H1 (cell line): ENCODE measurements around the gene SHCBP1L. TPM values are rescaled to one million over a fixed set of nuclear protein-coding genes. Genes with fewer than 3 reads are reported as not detected.

Source experiments
- CTCF ChIA-PET: fragments of 300-600 bp; sonication (Branson Sonifier 250); formaldehyde crosslinking; loops from one replicate; lab custom pipeline; 2021; ENCODE audit not compliant: partially characterized antibody; lab: Charles Lee
- POLR2A ChIA-PET: fragments of 300-600 bp; sonication (Branson Sonifier 250); formaldehyde crosslinking; loops from one replicate; lab custom pipeline; 2021; ENCODE audit warnings: inconsistent platforms; ENCODE audit not compliant: partially characterized antibody; lab: Charles Lee
- DNase-seq, 2 experiments: peaks; one replicate each; pipeline versions ENCODE4 v3.0.0 to v3.0.0-alpha.2; 2010 to 2022; ENCODE audit warnings: low spot score in 2 of 2, low read depth in 1 of 2, mixed read lengths in 1 of 2
- FAIRE-seq: peaks from 2 replicates; lab custom pipeline; 2011; peaks lifted over from hg19 to GRCh38; lab: Jason Lieb, UNC
- H2AFZ ChIP-seq: 2 replicates; pipeline ENCODE4 v1.8.1; 2012; ENCODE audit warnings: low read length, inconsistent platforms
- H2AK5ac ChIP-seq: 2 replicates; pipeline ENCODE4 v1.6.1; 2013; ENCODE audit warnings: low read depth, low read length
- H2BK120ac ChIP-seq: replicated peaks from 2 replicates; pipeline ENCODE3; 2013; ENCODE audit warnings: low read depth, low read length, inconsistent platforms
- H2BK12ac ChIP-seq: 2 replicates; pipeline ENCODE4 v1.6.1; 2013; ENCODE audit warnings: low read depth, low read length
- H2BK15ac ChIP-seq: 2 replicates; pipeline ENCODE4 v1.6.1; 2013; ENCODE audit warnings: low read length
- H2BK20ac ChIP-seq: 2 replicates; pipeline ENCODE4 v1.6.1; 2013; ENCODE audit warnings: low read length
- H2BK5ac ChIP-seq: 2 replicates; pipeline ENCODE4 v1.6.1; 2013; ENCODE audit warnings: low read depth, low read length
- H3K14ac ChIP-seq: 2 replicates; pipeline ENCODE4 v1.6.1; 2013; ENCODE audit warnings: inconsistent platforms; ENCODE audit not compliant: insufficient read length
- H3K18ac ChIP-seq: 2 replicates; pipeline ENCODE4 v1.6.1; 2013; ENCODE audit warnings: low read length; ENCODE audit errors: extremely low read depth
- H3K23ac ChIP-seq: 2 replicates; pipeline ENCODE4 v1.6.1; 2013; ENCODE audit warnings: inconsistent platforms; ENCODE audit not compliant: insufficient read length
- H3K23me2 ChIP-seq: 2 replicates; pipeline ENCODE4 v1.6.1; 2013; ENCODE audit warnings: low read depth, low read length
- H3K27ac ChIP-seq: 2 replicates; pipeline ENCODE4 v1.6.1; 2011; ENCODE audit warnings: low read depth, low read length, inconsistent platforms
- H3K27me3 ChIP-seq, 4 experiments: replicated peaks in 1 of 4; 1 replicate in 1 of 4; 2 replicates in 3 of 4; pipeline versions ENCODE4 v1.6.1 to v1.8.1; 2011 to 2013; ENCODE audit warnings: low read length in 3 of 4, mild to moderate bottlenecking in 3 of 4, inconsistent platforms in 2 of 4, mixed read lengths in 2 of 4, moderate library complexity in 1 of 4; ENCODE audit not compliant: control insufficient read depth in 3 of 4, insufficient read depth in 3 of 4; ENCODE audit errors: extremely low read depth in 1 of 4
- H3K36me3 ChIP-seq, 4 experiments: 2 replicates each; pipeline versions ENCODE4 v1.6.1 to v1.8.1; 2011 to 2013; ENCODE audit warnings: mild to moderate bottlenecking in 4 of 4, low read length in 3 of 4, moderate library complexity in 2 of 4, control low read depth in 1 of 4, inconsistent platforms in 1 of 4; ENCODE audit not compliant: insufficient read depth in 4 of 4, control insufficient read depth in 2 of 4
- H3K4ac ChIP-seq: replicated peaks from 2 replicates; pipeline ENCODE3; 2013; ENCODE audit warnings: low read length, low read depth, mixed read lengths, inconsistent platforms; ENCODE audit not compliant: insufficient read length
- H3K4me1 ChIP-seq, 4 experiments: replicated peaks in 1 of 4; 1 replicate in 1 of 4; 2 replicates in 3 of 4; pipeline versions ENCODE4 v1.6.1 to v1.8.1; 2011 to 2013; ENCODE audit warnings: low read length in 3 of 4, inconsistent platforms in 2 of 4, mixed read lengths in 1 of 4; ENCODE audit not compliant: insufficient read depth in 4 of 4, control insufficient read depth in 3 of 4
- H3K4me2 ChIP-seq, 2 experiments: 2 replicates each; pipeline versions ENCODE4 v1.6.1 to v1.8.1; 2011 to 2013; ENCODE audit warnings: low read depth in 2 of 2, low read length in 2 of 2, control low read depth in 1 of 2, inconsistent platforms in 1 of 2, mild to moderate bottlenecking in 1 of 2; ENCODE audit not compliant: insufficient read depth in 1 of 2
- H3K4me3 ChIP-seq, 4 experiments: fragments of 200-600, 300-600 bp in 1 of 4; sonication (generic), shearing (Covaris generic), sonication (Bioruptor Twin) in 1 of 4; 2 replicates each; pipeline versions ENCODE4 v1.5.1 to v1.8.1; 2011 to 2016; ENCODE audit warnings: low read length in 4 of 4, low read depth in 3 of 4, control low read depth in 2 of 4, inconsistent platforms in 2 of 4, mild to moderate bottlenecking in 2 of 4, mixed read lengths in 1 of 4, moderate library complexity in 1 of 4; ENCODE audit not compliant: insufficient read depth in 2 of 4; ENCODE audit errors: extremely low read depth in 1 of 4
- H3K56ac ChIP-seq: replicated peaks from 2 replicates; pipeline ENCODE3; 2013; ENCODE audit warnings: low read depth, mild to moderate bottlenecking, mixed read lengths, low read length, inconsistent platforms; ENCODE audit not compliant: insufficient read length
- H3K79me1 ChIP-seq: 2 replicates; pipeline ENCODE4 v1.6.1; 2013; ENCODE audit warnings: low read depth, low read length, control low read depth
- H3K79me2 ChIP-seq, 2 experiments: 2 replicates each; pipeline versions ENCODE4 v1.6.1 to v1.8.1; 2012 to 2013; ENCODE audit warnings: low read length in 2 of 2, mild to moderate bottlenecking in 2 of 2, inconsistent platforms in 1 of 2; ENCODE audit not compliant: insufficient read depth in 2 of 2, control insufficient read depth in 1 of 2
- H3K9ac ChIP-seq, 4 experiments: replicated peaks in 1 of 4; 1 replicate in 1 of 4; 2 replicates in 3 of 4; pipeline versions ENCODE4 v1.6.1 to v1.8.1; 2011 to 2013; ENCODE audit warnings: low read depth in 3 of 4, low read length in 3 of 4, control low read depth in 2 of 4, mild to moderate bottlenecking in 2 of 4, moderate library complexity in 2 of 4, inconsistent platforms in 1 of 4; ENCODE audit errors: extremely low read depth in 1 of 4
- H3K9me3 ChIP-seq, 2 experiments: 2 replicates each; pipeline versions ENCODE4 v1.6.1 to v1.8.1; 2012 to 2013; ENCODE audit warnings: mild to moderate bottlenecking in 2 of 2, moderate library complexity in 2 of 2, control low read depth in 1 of 2, inconsistent platforms in 1 of 2, low read depth in 1 of 2, low read length in 1 of 2, mixed read lengths in 1 of 2; ENCODE audit not compliant: insufficient read depth in 2 of 2
- H4K20me1 ChIP-seq, 2 experiments: replicated peaks in 1 of 2; 2 replicates each; pipeline versions ENCODE3 to v1.8.1; 2011 to 2013; ENCODE audit warnings: inconsistent platforms in 2 of 2, low read length in 2 of 2, mild to moderate bottlenecking in 1 of 2; ENCODE audit not compliant: insufficient read depth in 2 of 2, control insufficient read depth in 1 of 2
- H4K5ac ChIP-seq: 2 replicates; pipeline ENCODE4 v1.6.1; 2013; ENCODE audit warnings: low read length, low read depth, mixed read lengths, inconsistent platforms; ENCODE audit not compliant: insufficient read length
- H4K8ac ChIP-seq: 2 replicates; pipeline ENCODE4 v1.8.0; 2013; ENCODE audit warnings: mild to moderate bottlenecking, moderate library complexity, low read length, inconsistent platforms; ENCODE audit not compliant: insufficient read depth; ENCODE audit errors: extremely low read depth
- H4K91ac ChIP-seq: replicated peaks from 2 replicates; pipeline ENCODE3; 2013; ENCODE audit warnings: low read length, mixed read lengths, inconsistent platforms; ENCODE audit not compliant: insufficient read length
- JUN ChIP-seq: IDR thresholded peaks from 2 replicates; pipeline ENCODE4 v1.6.1; 2011; ENCODE audit warnings: low read depth, mild to moderate bottlenecking, improper control_type of control experiment, low read length
- TCF12 ChIP-seq: IDR thresholded peaks from 2 replicates; pipeline ENCODE4 v1.6.1; 2011; ENCODE audit warnings: low read depth, mild to moderate bottlenecking, low read length
- WGBS, 2 experiments: shearing (Covaris generic) in 1 of 2; methylation state at CpG; one replicate each; pipeline versions ENCODE4 v1.1.6 to v1.1.7; 2013 to 2015; ENCODE audit warnings: low lambda C conversion rate in 2 of 2, mixed read lengths in 2 of 2, inconsistent platforms in 1 of 2, low coverage in 1 of 2, missing lambda C conversion rate in 1 of 2; ENCODE audit not compliant: insufficient replicate concordance in 2 of 2, insufficient coverage in 1 of 2, insufficient read length in 1 of 2; ENCODE audit errors: extremely low coverage in 1 of 2, missing lambda C conversion rate in 1 of 2; 5-methylcytosine and 5-hydroxymethylcytosine counted together
- polyA plus RNA-seq, 7 experiments: library from polyadenylated mRNA; depleted of rRNA in 3 of 7; stranded (reverse) in 5 of 7; unstranded in 2 of 7; fragments of >200 nt in 5 of 7; fragments of 200-250 nt in 2 of 7; gene quantifications; 1 replicate in 5 of 7; 2 replicates in 1 of 7; 4 replicates in 1 of 7; pipeline versions ENCODE4 v1.2.1 to v1.2.3, GENCODE V29; 2011 to 2013; ENCODE audit warnings: missing spikeins in 2 of 7, mixed read lengths in 2 of 7
- total RNA-seq: library from RNA; stranded (reverse); fragmentation: NEBNext Ultra II Directional; extraction: Animal tissue kit (Norgen Biotek cat#: 25700); gene quantifications from 2 replicates; pipeline ENCODE4 v1.2.1, GENCODE V29; 2021

Gene SHCBP1L
- total and polyA plus RNA-seq, 2 of the 8 experiments (the other 6 are each of a cell fraction or from before 2014, with no cell fraction given): not detected

DNA sequence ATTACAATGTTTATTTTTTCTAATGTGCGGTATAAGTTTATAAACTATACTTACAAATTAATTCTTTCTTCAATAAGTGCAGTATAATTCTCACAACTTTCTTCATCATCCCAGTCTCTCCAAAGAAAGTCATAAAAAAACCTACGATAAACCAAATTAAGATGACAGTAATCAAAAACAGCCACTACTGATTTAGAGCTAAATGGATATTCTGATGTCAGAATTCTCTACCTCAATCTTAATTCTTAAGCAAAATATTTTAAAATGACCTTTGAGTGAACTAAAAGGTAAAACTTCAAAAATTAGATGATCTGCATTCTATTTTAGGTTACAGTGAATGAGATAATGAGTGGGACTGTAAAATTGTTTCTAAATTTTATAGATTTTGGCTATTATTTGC is 13.6 kb downstream of the SHCBP1L start:
- Histone ChIP-seq H3K23ac (no peak overlapping the region), H3K56ac (no peak overlapping the region), H4K20me1 (no peaks in the 10 kb centered on the region), H2BK20ac (no peak overlapping the region), H3K27me3 (no peaks in the 10 kb centered on the region), H4K91ac (no peak overlapping the region), H3K4me2 (no peak overlapping the region), H2BK120ac (no peak overlapping the region), H3K4ac (no peak overlapping the region), H2BK5ac (no peak overlapping the region), H2BK15ac (no peak overlapping the region), H3K36me3 (no peaks in the 10 kb centered on the region), H3K27ac (no peak overlapping the region), H2AFZ (no peak overlapping the region), H3K9me3 (no peaks in the 10 kb centered on the region; a peak in 1 of 4 replicates), H3K18ac (no peak overlapping the region), H3K79me1 (no peaks in the 10 kb centered on the region), H3K79me2 (no peaks in the 10 kb centered on the region), H3K9ac (no peak overlapping the region), H3K4me3 (no peak overlapping the region), H4K5ac (no peak overlapping the region), H3K4me1 (no peaks in the 10 kb centered on the region), H2AK5ac (no peak overlapping the region), H4K8ac (no peak overlapping the region), H3K23me2 (no peaks in the 10 kb centered on the region), H3K14ac (no peak overlapping the region), H2BK12ac (no peak overlapping the region)
- DNase-seq (no peak), FAIRE-seq (no peak)
- CTCF ChIA-PET: interaction anchor here (0.9 to 1.4 kb wide), 2 partner anchors 17 to 26 kb away, joined by 3 to 4 read pairs; no protein-coding TSS in a partner anchor
- POLR2A ChIA-PET: interaction anchor here (1.8 to 1.9 kb wide), 2 partner anchors 50 to 86 kb away, joined by 4 to 7 read pairs; no protein-coding TSS in a partner anchor
- TF ChIP-seq JUN (no peak), TCF12 (no peak)
- 96% methylated on average over 2 of the region's 2 CpGs; no CpG with 5 or more reads in 1 of the 2 experiments for WGBS, 2 experiments
